Activated CD4-positive, CD25-positive, alpha-beta regulatory T cell treated with anti-CD3 and anti-CD28 coated beads, Interleukin-2, amount 50 U/mL, for 72 hours (primary cell): Measurements from ENCODE around the gene GTPBP8.

ENCODE experiments used
- DNase-seq: peaks from one replicate; pipeline ENCODE4 v3.0.0; 2021

GTPBP8 gene

DNA sequence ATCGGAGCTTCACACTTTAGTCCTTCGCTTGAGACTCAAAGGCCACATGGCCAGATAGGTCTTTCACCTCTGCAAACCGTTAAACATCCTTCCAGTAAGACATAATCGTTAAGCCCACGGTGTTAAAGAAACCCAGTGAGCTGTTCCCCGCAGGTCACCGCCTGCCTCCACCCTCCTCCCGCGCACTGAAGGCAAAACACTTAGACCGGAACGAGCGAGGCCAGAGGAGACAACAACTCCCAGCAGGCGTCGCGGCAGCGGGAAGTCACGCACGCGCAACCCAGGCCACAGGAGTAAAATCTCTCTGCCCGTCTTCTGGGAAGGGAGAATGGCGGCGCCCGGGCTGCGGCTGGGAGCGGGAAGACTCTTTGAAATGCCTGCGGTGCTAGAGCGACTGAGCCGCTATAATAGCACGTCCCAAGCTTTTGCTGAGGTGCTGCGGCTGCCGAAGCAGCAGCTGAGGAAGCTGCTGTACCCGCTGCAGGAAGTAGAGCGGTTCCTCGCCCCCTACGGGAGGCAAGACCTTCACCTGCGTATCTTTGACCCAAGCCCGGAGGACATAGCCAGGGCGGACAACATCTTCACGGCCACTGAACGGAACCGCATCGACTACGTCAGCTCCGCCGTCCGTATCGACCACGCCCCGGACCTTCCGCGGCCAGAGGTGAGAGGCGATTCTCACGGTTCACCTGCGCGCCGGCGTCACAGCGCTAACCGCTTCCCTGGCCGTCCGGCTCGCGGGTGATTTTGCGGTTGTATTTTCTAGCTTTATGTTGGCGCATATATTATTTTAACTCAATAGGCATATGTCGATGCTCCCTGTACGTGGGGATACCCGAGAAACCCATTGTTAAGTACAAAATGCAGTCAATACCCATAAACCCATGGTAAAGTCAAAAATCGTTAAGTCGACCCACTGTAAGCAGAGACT, at the start of gene GTPBP8:
GTPBP8 (plus strand) TSS at position 313 of the 931 bp plus-strand sequence; CDS start at position 329, 16 bp downstream.
- DNase-seq, result peak; percentile 86

DNA sequence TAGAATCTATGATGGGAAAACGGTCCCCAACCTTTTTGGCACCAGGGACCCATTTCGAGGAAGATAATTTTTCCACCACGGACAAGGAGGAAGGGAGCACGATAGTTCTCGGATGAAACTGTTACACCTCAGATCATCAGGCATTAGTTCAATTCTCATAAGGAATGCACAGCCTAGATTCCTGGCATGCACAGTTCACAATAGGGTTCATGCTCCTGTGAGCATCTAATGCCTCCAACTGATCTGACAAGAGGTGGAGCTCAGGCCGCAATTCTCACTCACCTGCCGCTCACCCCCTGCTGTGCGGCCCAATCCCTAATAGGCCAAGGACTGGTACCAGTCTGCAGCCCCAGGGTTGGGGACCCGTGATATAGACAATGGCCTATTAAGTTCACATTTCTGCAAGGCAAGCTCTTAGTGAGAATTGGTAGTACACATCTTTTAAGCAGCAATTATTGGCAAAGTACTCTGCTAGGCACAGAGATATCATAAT, 42.4 kb upstream of the GTPBP8 start:
- no peak for DNase-seq

GRCh38 chr3:112956351-112956750, 34.4 kb upstream of the GTPBP8 start:
- no peak for DNase-seq

DNA sequence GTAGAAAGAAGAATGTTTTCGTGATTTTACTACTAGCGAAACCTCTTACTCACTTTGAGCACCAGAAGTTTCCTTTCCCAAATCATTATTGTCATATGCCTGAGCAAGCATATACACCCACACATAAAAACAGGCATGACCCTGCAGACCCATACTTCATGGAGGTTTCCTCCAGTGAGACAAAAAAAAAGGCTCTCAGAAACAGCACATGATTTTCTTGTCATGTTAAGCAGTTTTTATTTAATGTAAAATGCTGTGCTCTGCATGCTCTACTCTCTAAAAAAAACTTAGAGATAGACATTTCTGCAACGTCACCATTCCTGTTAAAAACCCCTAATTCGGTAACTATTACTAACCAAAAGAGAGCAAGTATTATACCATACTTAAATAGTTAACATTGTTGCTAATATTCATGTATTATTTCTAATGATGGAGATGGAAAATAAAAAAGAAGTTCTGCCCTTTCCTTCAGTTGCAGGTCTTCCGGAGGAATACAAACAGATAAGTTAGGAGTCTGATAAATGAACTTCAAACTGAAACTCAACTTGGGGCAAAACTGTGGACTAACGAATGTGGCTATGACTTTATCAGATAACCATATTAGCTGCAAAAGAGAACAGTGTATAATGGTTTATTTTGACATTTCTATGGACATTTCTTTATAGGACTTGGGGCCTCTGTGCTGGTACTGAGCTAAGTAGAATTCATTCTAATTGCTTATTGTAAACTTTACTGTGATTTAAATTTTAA, 31.8 kb upstream of the GTPBP8 start:
- DNase-seq, result no peak

- no peak for DNase-seq
Measured at GRCh38 chr3:112963683-112964082, 27.1 kb upstream of the GTPBP8 start.

- DNase-seq, result no peak
Measured at GRCh38 chr3:112965656-112966055, 25.1 kb upstream of the GTPBP8 start.

DNA sequence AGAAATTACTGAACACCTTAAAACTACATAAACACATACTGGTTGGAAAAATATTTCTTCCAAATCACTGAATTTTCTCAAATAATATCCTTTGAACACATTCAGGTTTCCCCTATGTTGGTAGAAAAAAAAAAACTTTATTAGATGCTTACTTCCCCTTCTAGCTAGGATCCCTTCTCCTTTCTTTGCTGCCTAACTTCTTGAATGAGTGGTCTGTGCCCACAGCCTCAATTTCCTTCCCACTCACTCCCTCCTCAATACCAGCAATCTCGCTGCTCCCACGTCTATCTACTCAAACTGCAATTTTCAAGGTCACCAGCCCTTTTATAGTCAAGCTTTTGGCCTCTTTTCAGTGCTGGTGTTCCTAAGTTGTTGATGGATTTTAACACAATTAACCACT, 24.2 kb upstream of the GTPBP8 start:
- no peak for DNase-seq

- no peak for DNase-seq
Measured at GRCh38 chr3:112967425-112967824, 23.4 kb upstream of the GTPBP8 start.

DNA sequence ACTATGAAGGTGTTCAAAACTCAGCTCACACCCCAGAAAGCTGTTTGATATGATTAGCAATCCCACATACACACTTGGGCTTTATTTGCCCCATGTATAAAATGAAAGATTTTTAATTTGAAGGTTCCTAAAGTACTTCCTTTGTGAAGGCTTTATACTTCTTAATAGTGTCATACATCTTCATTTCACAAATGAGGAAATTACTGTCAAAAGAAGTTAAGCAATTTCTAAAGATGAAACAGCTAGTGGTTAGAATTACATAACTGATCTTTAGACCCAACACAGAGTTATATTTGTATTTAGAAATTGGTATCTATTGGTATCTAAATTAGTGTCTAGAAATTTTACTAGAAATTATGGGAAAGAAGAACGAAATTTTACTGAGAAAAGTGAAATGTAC, 23.0 kb upstream of the GTPBP8 start:
- DNase-seq, result no peak

GRCh38 chr3:112972158-112972557, 18.6 kb upstream of the GTPBP8 start:
- no peak for DNase-seq

DNA sequence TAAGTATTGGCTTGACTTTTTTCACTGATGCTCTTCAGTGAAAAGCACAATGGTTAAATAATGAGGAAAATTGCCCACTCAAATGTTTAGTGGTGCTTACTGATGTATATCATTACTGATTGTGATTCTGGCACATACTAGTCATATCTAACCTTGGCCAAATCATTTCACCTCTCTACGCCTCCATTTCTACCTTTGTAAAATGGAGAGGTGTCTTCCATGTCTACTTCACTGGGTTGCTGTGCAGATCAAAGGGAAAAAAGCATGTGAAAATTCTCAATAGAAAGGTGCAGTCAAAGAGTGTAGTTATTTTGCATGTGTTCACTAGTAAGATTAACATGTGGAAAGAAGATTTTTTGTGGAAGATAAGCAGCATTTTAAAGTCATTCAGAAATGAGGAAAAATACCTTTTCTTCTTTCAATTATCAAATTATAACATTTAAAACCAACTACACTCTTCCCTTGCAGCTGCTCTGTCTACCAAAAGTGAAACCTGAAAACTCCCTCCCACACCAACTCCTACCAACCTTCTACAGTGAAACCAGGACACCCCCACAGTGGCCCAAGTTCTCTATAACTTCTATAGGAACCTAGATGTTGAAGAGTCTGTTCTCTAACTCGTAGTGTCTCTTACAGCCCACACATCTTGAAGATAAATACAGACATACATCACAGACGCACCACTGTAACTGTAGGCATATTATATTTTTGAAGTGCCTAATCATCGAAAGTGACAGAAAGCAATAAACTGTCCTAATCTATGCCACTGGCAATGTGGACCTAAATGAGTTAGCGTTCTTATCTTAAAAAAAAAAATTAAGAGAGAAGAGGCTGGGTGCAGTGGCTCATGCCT, 17.2 kb upstream of the GTPBP8 start:
- DNase-seq, result no peak

- no peak for DNase-seq
Measured at GRCh38 chr3:112974178-112974517, 16.6 kb upstream of the GTPBP8 start.

DNA sequence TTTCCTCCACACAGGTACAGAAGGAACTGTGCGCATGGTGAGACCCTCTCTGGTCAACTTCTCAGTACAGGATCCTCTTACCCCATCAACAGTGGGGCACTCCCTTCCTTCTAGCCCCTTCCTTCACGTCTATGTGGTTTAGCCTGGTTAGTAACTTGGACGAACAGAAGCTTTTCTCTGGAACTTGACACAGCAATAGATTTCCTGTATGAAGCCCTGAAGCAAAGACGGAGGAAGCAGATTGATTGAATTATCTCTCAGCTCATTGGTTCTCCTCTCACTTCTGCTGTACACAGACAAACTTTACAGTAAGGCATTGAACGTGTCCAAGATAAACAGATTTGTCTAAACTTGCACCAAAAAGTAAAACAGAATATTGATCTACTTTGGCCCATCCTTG, 15.9 kb upstream of the GTPBP8 start, which contains the start of gene CD200R1:
CD200R1 (minus strand) TSS at position 210 of the 400 bp plus-strand sequence. CDS start 246 bp downstream, outside the sequence.
- no peak for DNase-seq

GRCh38 chr3:112976001-112976400, 14.8 kb upstream of the GTPBP8 start:
- DNase-seq, result no peak

DNA sequence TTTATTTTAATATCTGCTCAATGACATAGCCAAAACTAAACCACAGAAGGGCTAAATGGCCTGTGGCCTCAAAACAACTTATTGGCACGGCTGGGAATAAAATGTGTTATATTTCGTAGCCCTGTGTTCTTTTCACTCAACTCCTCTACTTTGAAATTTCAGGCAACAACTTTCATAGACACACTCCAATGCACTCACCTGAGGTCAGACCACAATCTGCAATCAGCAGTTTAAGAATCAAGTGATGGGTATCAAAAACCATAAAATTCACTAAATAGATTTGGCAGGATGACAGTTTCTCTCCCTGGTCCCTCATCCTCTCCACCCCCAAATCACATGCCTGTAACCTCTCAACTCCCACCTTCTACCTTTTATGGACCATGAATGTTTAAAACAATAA, 13.8 kb upstream of the GTPBP8 start:
- no peak for DNase-seq

DNA sequence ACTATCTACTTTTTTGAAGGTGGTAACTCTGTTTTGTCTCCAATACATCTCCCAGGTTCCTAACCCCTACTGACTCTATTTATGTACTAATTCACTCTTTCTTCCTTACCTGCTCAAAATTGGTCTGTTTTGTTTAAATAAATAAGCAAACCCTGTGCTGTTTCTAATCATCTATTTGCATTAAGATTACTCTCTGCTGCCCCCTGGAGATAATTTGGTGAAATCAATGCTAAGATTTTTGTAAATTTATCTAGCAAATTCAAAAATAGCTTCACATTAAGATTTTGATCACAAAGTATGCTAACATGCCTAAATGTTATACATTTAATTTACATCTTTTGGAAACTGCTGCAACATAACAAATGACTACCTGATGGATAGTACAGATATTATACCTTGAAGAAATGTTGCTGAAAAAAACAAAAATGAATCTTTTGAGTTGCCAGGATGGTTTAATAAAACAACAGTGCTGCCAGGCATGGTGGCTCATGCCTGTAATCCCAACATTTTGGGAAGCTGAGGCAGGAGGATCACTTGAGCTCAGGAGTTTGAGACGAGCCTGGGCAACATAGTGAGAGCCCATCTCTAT, 11.4 kb upstream of the GTPBP8 start:
- DNase-seq, result no peak

GRCh38 chr3:112980080-112980479, 10.7 kb upstream of the GTPBP8 start:
- no peak for DNase-seq

- no peak for DNase-seq
Measured at GRCh38 chr3:112982710-112983109, 8.1 kb upstream of the GTPBP8 start.

DNA sequence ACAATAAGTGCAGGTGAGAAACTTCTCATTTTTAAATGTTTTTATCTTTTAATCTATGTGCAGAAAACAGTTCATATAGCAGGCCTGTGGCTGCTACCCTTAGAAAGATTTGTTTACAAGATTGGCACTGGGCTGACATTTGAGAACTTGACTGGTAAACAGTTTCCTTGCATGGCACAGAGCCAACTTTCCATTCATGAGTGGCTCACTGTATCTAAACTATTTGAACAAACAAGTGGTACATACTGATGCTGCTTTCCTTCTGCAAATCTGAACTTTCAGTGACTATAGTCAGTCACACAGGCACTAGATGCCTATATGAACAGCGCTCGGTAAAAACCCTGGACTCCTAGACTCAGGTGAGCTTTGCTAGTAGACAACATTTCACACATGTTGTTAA, 6.3 kb upstream of the GTPBP8 start:
- no peak for DNase-seq

- DNase-seq, result no peak
Measured at GRCh38 chr3:112987710-112988334, 3.0 kb upstream of the GTPBP8 start.

- no peak for DNase-seq
Measured at GRCh38 chr3:112995800-112996199, 5.0 kb downstream of the GTPBP8 start.

- DNase-seq, result no peak
Measured at GRCh38 chr3:113000691-113001090, 9.9 kb downstream of the GTPBP8 start.
